AG09309 (cell line): Measurements from ENCODE around the gene MTMR12.

Experiments used
- DNase-seq: peaks from one replicate; pipeline ENCODE4 v3.0.0-alpha.2; 2010; ENCODE audit warnings: low read depth
- H3K4me3 ChIP-seq: 2 replicates; pipeline ENCODE4 v1.5.1; 2011; ENCODE audit warnings: mild to moderate bottlenecking, low read depth, low read length, moderate library complexity; ENCODE audit not compliant: control insufficient read depth
- CTCF ChIP-seq: IDR thresholded peaks from 2 replicates; pipeline ENCODE4 v1.5.1; 2011; ENCODE audit warnings: mild to moderate bottlenecking, low read depth, low read length, inconsistent platforms; ENCODE audit not compliant: insufficient read depth, control insufficient read depth; ENCODE audit errors: missing control alignments

MTMR12 gene

GRCh38 chr5:32254881-32255539, 57.7 kb downstream of the MTMR12 start:
- DNase-seq: no peak
- H3K4me3 ChIP-seq: no peak overlapping the region
- no peak for TF ChIP-seq CTCF

GRCh38 chr5:32251871-32252458, 60.8 kb downstream of the MTMR12 start:
- TF ChIP-seq CTCF: no peak
- no peak overlapping the region for H3K4me3 ChIP-seq

GRCh38 chr5:32249668-32250067, 63.1 kb downstream of the MTMR12 start:
- TF ChIP-seq CTCF: no peak
- DNase-seq: no peak
- H3K4me3 ChIP-seq: no peak overlapping the region

More at GRCh38 chr5:32251871-32252458, 60.8 kb downstream of the MTMR12 start:
- no peak for DNase-seq

GRCh38 chr5:32245742-32246141, 67.0 kb downstream of the MTMR12 start:
- no peak overlapping the region for H3K4me3 ChIP-seq
- no peak for TF ChIP-seq CTCF
- DNase-seq: no peak

GRCh38 chr5:32244017-32244416, 68.7 kb downstream of the MTMR12 start:
- no peak overlapping the region for H3K4me3 ChIP-seq
- DNase-seq: no peak
- TF ChIP-seq CTCF: no peak

- no peak for TF ChIP-seq CTCF
- H3K4me3 ChIP-seq: no peak overlapping the region
- no peak for DNase-seq
These were observed 71.5 kb downstream of the MTMR12 start for GRCh38 chr5:32241034-32241783.
